Activated CD4-positive, alpha-beta T cell treated with anti-CD3 and anti-CD28 coated beads for 1 hour (primary cell): ENCODE measurements around the gene CPNE9.

Experiments
- DNase-seq: peaks from one replicate; pipeline ENCODE4 v3.0.0-alpha.2; 2020

Gene CPNE9

GRCh38 chr3:9688961-9689360 lies 14.7 kb upstream of the CPNE9 start:
- no peak for DNase-seq

- no peak for DNase-seq
Observed at GRCh38 chr3:9689757-9690156, 13.9 kb upstream of the CPNE9 start.

- no peak for DNase-seq
Observed at GRCh38 chr3:9690451-9691450, 12.9 kb upstream of the CPNE9 start.

GRCh38 chr3:9691636-9692035 lies 12.0 kb upstream of the CPNE9 start:
- DNase-seq, result no peak

- no peak for DNase-seq
Observed at GRCh38 chr3:9692416-9692815, 11.2 kb upstream of the CPNE9 start.

- no peak for DNase-seq
Observed at GRCh38 chr3:9695345-9695744, 8.3 kb upstream of the CPNE9 start.

- DNase-seq, result no peak
Observed at GRCh38 chr3:9695746-9696145, 7.9 kb upstream of the CPNE9 start.

- no peak for DNase-seq
Observed at GRCh38 chr3:9696480-9697220, 7.0 kb upstream of the CPNE9 start.

GRCh38 chr3:9697892-9698291 lies 5.7 kb upstream of the CPNE9 start:
- DNase-seq, result no peak

- DNase-seq, result no peak
Observed at GRCh38 chr3:9698293-9698692, 5.3 kb upstream of the CPNE9 start.

GRCh38 chr3:9700536-9700935 lies 3.1 kb upstream of the CPNE9 start:
- no peak for DNase-seq

- no peak for DNase-seq
Observed at GRCh38 chr3:9701006-9701405, 2.6 kb upstream of the CPNE9 start.

- no peak for DNase-seq
Observed at GRCh38 chr3:9701711-9702110, 1.9 kb upstream of the CPNE9 start.

- DNase-seq, result no peak
Observed at GRCh38 chr3:9703240-9703639, 393 bp upstream of the CPNE9 start.

- DNase-seq, result no peak
Observed at GRCh38 chr3:9704347-9705322, 1.0 kb downstream of the CPNE9 start.

- no peak for DNase-seq
Observed at GRCh38 chr3:9710174-9710739, 6.6 kb downstream of the CPNE9 start.

GRCh38 chr3:9712415-9712814 lies 8.8 kb downstream of the CPNE9 start:
- DNase-seq, result no peak

- no peak for DNase-seq
Observed at GRCh38 chr3:9713142-9713541, 9.5 kb downstream of the CPNE9 start.

- no peak for DNase-seq
Observed at GRCh38 chr3:9715136-9715535, 11.5 kb downstream of the CPNE9 start.

- no peak for DNase-seq
Observed at GRCh38 chr3:9715764-9716437, 12.3 kb downstream of the CPNE9 start.

- no peak for DNase-seq
Observed at GRCh38 chr3:9716801-9717555, 13.3 kb downstream of the CPNE9 start.
